Measurements from ENCODE around the gene ALAS1.

Gene ALAS1

DNA sequence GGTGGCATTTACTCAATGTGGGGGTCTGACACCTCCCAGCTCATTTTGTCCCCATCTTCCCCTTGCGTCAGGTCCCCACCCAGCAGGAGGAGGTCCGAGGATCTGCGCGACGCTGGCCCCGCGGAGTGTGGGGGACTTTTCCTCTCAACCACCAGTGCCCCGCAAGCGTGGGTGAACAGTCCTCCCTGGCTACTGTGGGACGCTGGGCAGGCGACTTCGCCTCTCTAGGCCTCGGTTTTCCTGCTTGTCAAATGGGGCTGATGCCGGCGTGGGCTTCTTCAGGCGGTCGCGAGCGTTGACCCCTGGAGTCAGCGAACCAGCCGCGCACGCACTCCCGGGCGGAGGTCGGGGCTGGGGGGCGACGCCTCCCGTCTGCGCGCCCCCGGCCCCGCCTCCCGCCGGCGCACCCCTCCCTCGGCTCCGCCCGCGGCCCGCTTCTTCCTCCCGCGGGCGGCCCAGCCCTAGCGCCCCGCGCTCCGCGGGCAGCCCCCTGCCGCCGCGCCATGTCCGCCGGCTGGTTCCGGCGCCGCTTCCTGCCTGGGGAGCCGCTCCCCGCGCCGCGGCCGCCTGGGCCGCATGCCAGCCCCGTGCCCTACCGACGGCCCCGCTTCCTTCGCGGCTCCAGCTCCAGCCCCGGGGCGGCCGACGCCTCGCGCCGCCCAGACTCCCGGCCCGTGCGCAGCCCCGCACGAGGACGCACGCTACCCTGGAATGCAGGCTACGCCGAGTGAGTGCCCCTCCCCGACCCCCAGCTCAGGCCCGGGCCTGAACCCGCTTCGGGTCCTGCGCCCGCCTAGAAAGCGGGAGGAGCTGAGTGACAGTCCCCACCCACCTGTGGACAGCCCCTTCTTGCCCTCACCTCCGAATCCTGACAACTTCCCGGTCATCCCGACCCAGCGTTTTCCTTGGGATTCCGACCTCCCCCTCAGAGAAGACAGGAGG lies 47.6 kb downstream of the ALAS1 start, which contains the start of gene PPM1M:
TSS of gene PPM1M (plus strand) at position 438 of the 942 bp plus-strand sequence. CDS start at position 504, 66 bp downstream.
- Histone ChIP-seq H3K4me2 (ENCODE audit: low read length) (peak within 1 kb of the TSS; percentile 85), H3K27me3 (ENCODE audit: low read depth, low read length) (no peaks in the 10 kb centered on the region), H2AFZ (ENCODE audit: low read depth, low read length) (peak within 1 kb of the TSS; percentile 13; the same call in 1 of the 2 replicates), H3K4me3 (ENCODE audit: low read length) (peak within 1 kb of the TSS; percentile 79), H3K9me3 (ENCODE audit: insufficient read depth, low read length) (0 out of 2 replicates have a peak, but pooled peaks cover 4% of the 10 kb centered on the region), H3K27ac (ENCODE audit: low read length) (peak within 1 kb of the TSS; percentile 87), H3K4me1 (ENCODE audit: low read length) (peaks cover 51% of the 10 kb centered on the region), H3K36me3 (replicated peaks; ENCODE audit: low read depth, low read length) (peaks cover 16% of the 10 kb centered on the region), H3K79me2 (ENCODE audit: low read length) (0 out of 2 replicates have a peak, but pooled peaks cover 3% of the 10 kb centered on the region), H4K20me1 (ENCODE audit: insufficient read depth, low read length) (0 out of 2 replicates have a peak, but pooled peaks cover 9% of the 10 kb centered on the region), H3K9ac (ENCODE audit: low read length) (peak within 1 kb of the TSS; percentile 68)
- TF ChIP-seq EZH2phosphoT487 (IDR thresholded peaks at IDR 0.05; ENCODE audit: low read depth), result no peak
- TF ChIP-seq, protein P1, sequence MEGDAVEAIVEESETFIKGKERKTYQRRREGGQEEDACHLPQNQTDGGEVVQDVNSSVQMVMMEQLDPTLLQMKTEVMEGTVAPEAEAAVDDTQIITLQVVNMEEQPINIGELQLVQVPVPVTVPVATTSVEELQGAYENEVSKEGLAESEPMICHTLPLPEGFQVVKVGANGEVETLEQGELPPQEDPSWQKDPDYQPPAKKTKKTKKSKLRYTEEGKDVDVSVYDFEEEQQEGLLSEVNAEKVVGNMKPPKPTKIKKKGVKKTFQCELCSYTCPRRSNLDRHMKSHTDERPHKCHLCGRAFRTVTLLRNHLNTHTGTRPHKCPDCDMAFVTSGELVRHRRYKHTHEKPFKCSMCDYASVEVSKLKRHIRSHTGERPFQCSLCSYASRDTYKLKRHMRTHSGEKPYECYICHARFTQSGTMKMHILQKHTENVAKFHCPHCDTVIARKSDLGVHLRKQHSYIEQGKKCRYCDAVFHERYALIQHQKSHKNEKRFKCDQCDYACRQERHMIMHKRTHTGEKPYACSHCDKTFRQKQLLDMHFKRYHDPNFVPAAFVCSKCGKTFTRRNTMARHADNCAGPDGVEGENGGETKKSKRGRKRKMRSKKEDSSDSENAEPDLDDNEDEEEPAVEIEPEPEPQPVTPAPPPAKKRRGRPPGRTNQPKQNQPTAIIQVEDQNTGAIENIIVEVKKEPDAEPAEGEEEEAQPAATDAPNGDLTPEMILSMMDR (IDR thresholded peaks at IDR 0.05; ENCODE audit: low read depth, low read length), result no peak

DNA sequence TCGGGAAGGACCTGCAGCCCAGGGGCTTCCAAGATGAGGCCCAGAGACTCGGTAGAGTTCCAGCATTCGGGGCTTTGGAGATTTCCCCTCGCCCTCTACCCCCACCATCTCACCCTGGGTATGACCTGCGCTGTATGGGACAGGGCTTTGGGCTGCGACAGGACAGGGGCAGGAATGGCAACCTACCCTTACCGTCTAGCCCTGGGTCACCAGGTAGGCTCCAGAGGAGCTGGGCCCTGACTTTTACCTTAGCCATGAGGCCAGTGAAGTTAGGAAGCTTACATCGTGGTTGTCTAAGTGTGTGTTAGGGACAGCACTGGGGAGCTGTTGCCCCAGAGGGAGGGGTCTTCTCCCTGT lies 48.3 kb downstream of the ALAS1 start:
- Histone ChIP-seq H3K27ac (ENCODE audit: low read length) (no peak overlapping the region), H2AFZ (ENCODE audit: low read depth, low read length) (no peak overlapping the region), H3K4me1 (ENCODE audit: low read length) (peaks cover 47% of the 10 kb centered on the region), H3K9me3 (ENCODE audit: insufficient read depth, low read length) (0 out of 2 replicates have a peak, but pooled peaks cover 4% of the 10 kb centered on the region), H3K36me3 (replicated peaks; ENCODE audit: low read depth, low read length) (peaks cover 12% of the 10 kb centered on the region), H3K79me2 (ENCODE audit: low read length) (no peaks in the 10 kb centered on the region), H4K20me1 (ENCODE audit: insufficient read depth, low read length) (0 out of 2 replicates have a peak, but pooled peaks cover 9% of the 10 kb centered on the region), H3K4me2 (ENCODE audit: low read length) (peak overlapping the region; percentile 85), H3K27me3 (ENCODE audit: low read depth, low read length) (no peaks in the 10 kb centered on the region), H3K4me3 (ENCODE audit: low read length) (peak overlapping the region; percentile 79), H3K9ac (ENCODE audit: low read length) (peak overlapping the region; percentile 68)
- TF ChIP-seq, protein P1 (IDR thresholded peaks at IDR 0.05; ENCODE audit: low read depth, low read length), result no peak
- TF ChIP-seq EZH2phosphoT487 (IDR thresholded peaks at IDR 0.05; ENCODE audit: low read depth), result no peak

DNA sequence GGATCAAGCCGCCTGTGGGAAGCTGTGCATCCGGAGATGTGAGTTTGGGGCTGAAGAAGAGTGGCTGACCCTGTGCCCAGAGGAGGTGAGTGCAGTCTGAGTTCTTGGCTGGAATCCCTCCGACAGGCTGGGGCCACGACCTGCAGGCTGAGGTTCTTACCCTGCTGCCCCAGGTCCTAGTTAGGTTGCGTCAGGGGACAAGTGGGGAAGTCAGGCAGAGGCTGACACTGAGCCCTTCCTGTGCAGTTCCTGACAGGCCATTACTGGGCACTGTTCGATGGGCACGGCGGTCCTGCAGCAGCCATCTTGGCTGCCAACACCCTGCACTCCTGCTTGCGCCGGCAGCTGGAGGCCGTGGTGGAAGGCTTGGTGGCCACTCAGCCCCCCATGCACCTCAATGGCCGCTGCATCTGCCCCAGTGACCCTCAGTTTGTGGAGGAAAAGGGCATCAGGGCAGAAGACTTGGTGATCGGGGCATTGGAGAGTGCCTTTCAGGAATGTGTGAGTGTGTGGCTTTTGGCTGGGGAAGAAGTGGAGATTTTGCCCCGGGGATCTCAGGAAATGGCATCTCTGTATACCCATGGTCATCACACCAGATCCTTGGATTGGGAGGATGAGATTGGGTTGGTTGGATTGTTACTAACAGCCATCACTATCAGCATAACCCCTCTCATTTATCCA lies 48.9 kb downstream of the ALAS1 start:
- peak overlapping the region; percentile 79; the same call in 1 of the 2 replicates for H3K4me3 ChIP-seq (ENCODE audit: low read length)
- no peaks in the 10 kb centered on the region for H3K79me2 ChIP-seq (ENCODE audit: low read length)
- H3K4me1 ChIP-seq (ENCODE audit: low read length), result peaks cover 44% of the 10 kb centered on the region
- H3K9me3 ChIP-seq (ENCODE audit: insufficient read depth, low read length), result 0 out of 2 replicates have a peak, but pooled peaks cover 4% of the 10 kb centered on the region
- no peak for TF ChIP-seq EZH2phosphoT487 (IDR thresholded peaks at IDR 0.05; ENCODE audit: low read depth)
- TF ChIP-seq, protein P1 (IDR thresholded peaks at IDR 0.05; ENCODE audit: low read depth, low read length), result no peak
- no peak overlapping the region for H3K27ac ChIP-seq (ENCODE audit: low read length)
- H3K27me3 ChIP-seq (ENCODE audit: low read depth, low read length), result no peaks in the 10 kb centered on the region
- 0 out of 2 replicates have a peak, but pooled peaks cover 9% of the 10 kb centered on the region for H4K20me1 ChIP-seq (ENCODE audit: insufficient read depth, low read length)
- H3K4me2 ChIP-seq (ENCODE audit: low read length), result peak overlapping the region; percentile 85
- H3K9ac ChIP-seq (ENCODE audit: low read length), result no peak overlapping the region
- H2AFZ ChIP-seq (ENCODE audit: low read depth, low read length), result no peak overlapping the region
- peaks cover 16% of the 10 kb centered on the region for H3K36me3 ChIP-seq (replicated peaks; ENCODE audit: low read depth, low read length)
